HG02852 (cell line): ENCODE results near the gene MMS22L.
"Not testable (repeated sequence)": the region's sequence is repeated elsewhere in the genome, so short reads cannot be mapped to it uniquely, and the experiment has no call there.

Experiments
- ATAC-seq: cut with Tn5 transposase; IDR thresholded peaks from one replicate; pipeline ENCODE4 v1.9.1; 2021; ENCODE audit warnings: mild to moderate bottlenecking, moderate library complexity; ENCODE audit not compliant: unreplicated experiment

MMS22L gene

DNA sequence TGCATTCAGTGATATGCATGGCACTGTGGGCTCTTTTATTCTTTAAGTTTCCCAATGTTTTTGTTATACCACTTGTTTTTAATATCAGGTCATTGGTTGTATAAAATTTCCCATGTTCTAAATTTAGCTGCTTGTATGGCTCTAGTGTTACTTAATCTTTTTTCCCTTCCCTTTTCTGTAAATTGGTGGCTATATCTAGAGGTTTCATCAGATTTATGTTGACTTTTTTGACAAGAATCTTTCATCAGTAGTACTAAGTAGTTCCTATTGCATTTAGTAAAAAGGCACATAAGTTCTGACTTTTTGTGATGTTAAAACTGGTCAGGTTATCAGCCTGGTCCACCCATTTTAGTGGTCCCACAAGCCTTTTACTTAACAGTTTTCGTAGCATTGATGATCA lies 51.1 kb downstream of the MMS22L start:
- no peak for ATAC-seq

- ATAC-seq = no peak
Measured at GRCh38 chr6:97222903-97223302, 60.1 kb downstream of the MMS22L start.

GRCh38 chr6:97218912-97219311 lies 64.1 kb downstream of the MMS22L start:
- ATAC-seq = no peak

GRCh38 chr6:97215157-97215769 lies 67.8 kb downstream of the MMS22L start:
- ATAC-seq = no peak

DNA sequence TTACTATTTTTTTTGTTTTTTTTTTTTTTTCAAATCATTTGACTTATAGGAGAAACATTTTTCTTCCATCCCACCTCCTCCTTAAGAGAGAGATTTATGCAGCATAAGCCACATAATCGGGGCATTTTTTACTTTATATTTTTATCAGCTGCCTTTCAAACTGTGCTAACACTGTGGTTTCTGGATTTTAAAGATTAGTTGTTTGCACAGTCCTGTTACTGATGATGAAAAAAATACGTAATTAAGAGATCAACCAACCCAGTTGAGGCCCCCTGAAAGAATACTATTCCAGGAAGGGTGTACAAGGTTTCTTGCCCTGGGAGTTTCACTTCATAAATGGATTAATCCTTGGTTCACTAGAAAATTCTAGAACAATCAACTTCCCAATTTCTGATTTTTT lies 68.3 kb downstream of the MMS22L start:
- ATAC-seq = no peak

- ATAC-seq = no peak
Measured at GRCh38 chr6:97207383-97207782, 75.6 kb downstream of the MMS22L start.

DNA sequence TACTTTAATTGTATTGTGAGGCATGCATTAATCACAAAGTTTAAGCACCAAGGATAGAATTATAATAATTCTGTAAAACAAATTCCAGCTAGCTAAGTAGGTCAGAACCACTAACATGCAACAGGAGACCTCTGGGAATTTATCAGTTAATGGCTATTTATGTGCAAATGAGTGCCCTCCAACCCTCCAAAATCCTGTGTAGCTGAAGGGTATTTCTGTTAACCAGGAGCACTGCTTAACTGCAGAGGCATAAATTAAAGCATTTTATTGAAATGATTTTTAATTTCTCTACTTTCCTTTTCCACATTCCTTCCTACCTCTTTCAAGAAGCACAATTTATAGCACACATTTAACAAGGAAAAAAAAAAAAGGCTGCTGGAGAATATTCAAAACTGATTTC lies 77.0 kb downstream of the MMS22L start:
- no peak for ATAC-seq

- no peak for ATAC-seq
Measured at GRCh38 chr6:97203343-97203742, 79.7 kb downstream of the MMS22L start.

GRCh38 chr6:97198046-97198565 lies 84.9 kb downstream of the MMS22L start:
- no peak for ATAC-seq

DNA sequence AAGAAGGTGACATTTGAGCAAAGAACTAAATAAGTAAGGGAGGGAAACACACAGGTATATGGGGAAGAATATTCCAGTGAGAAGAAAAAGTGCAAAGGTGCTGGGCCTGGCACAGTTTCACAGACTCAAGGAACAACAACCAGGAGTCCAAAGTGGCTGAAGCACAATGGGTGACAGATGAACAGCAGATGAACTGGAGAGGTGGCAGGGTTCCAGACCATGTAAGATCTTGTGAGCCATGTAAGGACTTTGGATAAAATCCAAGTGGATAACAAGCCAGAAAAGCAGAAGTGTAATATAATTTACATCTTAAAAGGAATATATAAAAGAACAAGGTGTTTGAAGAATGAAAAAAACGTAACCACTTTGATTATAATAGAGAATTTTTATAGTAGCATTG lies 87.9 kb downstream of the MMS22L start:
- no peak for ATAC-seq

- ATAC-seq = no peak
Measured at GRCh38 chr6:97189767-97190166, 93.2 kb downstream of the MMS22L start.

DNA sequence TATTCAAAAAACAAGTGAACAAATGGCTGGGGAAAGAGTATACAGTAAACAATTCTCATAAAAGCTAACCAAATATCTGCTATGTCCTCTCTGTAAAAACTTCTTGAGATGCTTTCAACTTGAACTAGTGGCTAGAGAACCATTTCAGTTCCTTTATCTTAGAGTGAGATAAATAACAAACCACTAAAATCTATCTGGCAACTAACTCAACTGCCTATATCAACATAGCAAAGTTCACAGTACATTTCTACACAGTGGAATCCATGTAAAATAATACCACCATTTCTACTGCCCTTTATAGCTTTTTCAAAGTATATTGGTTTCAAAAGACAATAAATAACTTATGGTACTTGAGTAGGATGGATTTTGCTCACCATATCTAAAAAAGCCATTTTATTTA lies 95.1 kb downstream of the MMS22L start:
- ATAC-seq = no peak

- peak; percentile 95 for ATAC-seq
Measured at GRCh38 chr6:97186416-97186999, 96.5 kb downstream of the MMS22L start.

- ATAC-seq = no peak
Measured at GRCh38 chr6:97177905-97178304, 105.1 kb downstream of the MMS22L start.

DNA sequence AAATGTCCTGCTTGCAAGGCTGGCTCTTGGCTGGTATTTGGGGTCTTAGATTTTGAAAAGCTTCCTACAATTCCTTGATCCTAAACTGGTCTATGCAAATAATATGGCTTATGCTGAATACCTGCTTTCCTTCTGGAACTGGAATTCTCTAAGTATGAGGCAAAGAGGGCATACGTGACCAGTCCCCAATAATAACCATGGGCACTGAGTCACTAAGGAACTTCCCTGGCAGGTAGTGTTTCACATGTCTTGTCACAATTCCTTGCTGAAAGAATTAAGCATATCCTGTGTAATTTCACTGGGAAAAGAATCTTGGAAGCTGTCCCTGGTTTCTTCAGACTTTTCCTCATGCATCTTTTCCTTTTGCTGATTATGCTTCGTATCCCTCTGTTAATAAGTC lies 106.5 kb downstream of the MMS22L start:
- ATAC-seq = no peak

DNA sequence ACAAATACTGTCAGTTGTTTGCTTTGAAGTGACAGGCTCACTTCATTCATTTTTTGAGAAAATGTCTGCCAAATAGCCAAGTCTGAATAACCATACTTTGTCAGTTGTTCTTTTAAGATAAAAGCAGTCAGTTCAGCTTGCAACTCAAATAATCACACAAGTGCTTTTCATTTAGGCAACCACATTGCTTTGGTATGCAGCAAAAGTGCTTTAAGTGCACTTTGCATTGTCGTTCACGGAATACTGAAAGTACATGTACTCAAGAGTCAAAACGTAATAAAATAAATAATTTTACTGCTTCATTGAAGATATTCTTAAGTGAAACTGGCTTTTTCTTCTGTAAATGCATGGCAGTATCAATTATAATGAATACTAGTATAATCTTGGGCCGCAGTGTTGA lies 107.2 kb downstream of the MMS22L start:
- no peak for ATAC-seq

DNA sequence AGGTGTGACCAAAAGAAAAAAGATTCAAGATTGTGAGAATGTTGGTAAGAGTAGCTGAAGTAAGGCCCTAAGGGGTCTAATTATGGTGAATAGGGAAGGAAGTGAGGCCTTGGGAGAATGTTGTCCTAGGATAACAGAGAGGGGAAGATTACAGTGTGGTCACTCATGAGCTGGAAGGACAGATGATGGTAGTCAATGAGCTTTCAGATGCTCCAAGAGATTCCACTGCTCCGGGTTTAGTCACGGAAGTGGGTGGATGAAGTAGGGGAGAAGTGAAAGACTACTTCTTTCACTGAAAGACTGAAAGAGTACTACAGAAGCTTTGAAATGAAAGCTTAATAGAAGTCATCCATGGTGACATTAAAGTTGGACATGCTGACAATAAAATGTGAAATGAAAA lies 108.5 kb downstream of the MMS22L start:
- ATAC-seq = no peak

GRCh38 chr6:97160280-97160679 lies 122.7 kb downstream of the MMS22L start:
- no peak for ATAC-seq

GRCh38 chr6:97155447-97155846 lies 127.6 kb downstream of the MMS22L start:
- not testable (repeated sequence) for ATAC-seq

DNA sequence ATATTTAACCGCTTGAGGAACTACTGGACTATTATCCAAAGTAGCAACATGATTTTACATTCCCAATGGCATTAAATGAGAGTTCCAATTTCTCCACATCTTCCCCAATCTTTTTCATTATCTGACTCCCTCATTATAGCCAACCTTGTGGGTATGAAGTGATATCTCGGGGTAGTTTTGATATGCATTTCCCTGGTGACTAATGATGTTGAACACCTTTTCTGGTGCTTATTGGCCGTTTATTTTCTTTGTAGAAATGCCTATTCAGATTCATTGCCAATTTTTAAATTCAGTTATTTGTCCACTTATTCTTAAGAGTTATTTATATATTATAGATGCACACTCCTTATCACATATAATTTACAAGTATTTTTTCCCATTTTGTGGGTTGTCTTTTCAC lies 129.0 kb downstream of the MMS22L start:
- ATAC-seq = no peak

DNA sequence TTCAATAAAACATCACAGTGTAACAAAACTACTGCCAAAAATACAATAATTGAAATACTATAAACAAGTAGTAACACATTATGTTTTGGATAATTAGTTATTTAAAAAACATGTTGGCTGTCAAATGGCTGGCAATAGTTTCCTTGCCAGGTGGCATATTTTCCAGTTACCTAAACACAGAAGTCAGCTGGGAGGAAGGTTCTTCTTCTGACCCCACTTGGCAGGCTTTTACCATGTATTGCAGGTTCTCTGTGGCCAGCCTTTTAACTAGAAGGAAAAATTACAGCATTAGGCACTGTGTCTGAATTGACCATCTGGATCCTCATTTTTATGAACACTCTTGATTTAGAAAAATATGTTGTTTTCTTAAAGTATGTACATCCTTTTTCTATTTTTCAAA lies 131.4 kb downstream of the MMS22L start:
- ATAC-seq = no peak

DNA sequence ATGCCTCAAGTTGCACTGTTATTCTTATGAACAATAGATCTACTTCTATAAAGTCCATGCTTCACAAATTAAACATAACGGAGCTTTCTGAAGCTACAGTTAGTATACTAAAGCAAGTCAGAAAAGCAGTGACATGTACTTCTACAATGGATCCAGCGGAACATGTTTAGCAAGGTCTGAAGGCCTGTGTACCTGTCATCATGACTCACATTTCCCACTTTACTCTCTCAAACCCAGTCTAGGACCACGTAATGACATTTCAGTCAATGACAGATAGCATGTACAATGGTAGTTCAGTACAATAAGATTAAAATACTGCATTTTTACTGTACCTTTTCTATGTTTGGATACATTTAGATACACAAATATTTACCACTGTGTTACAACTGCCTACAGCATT lies 132.1 kb downstream of the MMS22L start:
- ATAC-seq = no peak

- no peak for ATAC-seq
Measured at GRCh38 chr6:97147421-97147820, 135.6 kb downstream of the MMS22L start.
